ENCODE data around the gene ADCY1.
"Not testable (repeated sequence)": the region's sequence is repeated elsewhere in the genome, so short reads cannot be mapped to it uniquely, and the experiment has no call there.

The ADCY1 gene

GRCh38 chr7:45716380-45717203, 142.4 kb downstream of the ADCY1 start:
- Mint-ChIP-seq H3K4me3 (no peak overlapping the region), H3K27ac (no peak overlapping the region), H3K27me3 (ENCODE audit: low read depth, poor library complexity) (no peaks in the 10 kb centered on the region), H3K36me3 (ENCODE audit: low read depth) (no peaks in the 10 kb centered on the region), H3K4me1 (no peaks in the 10 kb centered on the region), H3K9me3 (no peaks in the 10 kb centered on the region)
- TF ChIP-seq CTCF (IDR thresholded peaks at IDR 0.05) = no peak
- no peak for DNase-seq

GRCh38 chr7:45717537-45718235, 143.5 kb downstream of the ADCY1 start:
- H3K4me1 Mint-ChIP-seq = no peaks in the 10 kb centered on the region
- H3K36me3 Mint-ChIP-seq (ENCODE audit: low read depth) = no peaks in the 10 kb centered on the region
- H3K27ac Mint-ChIP-seq = no peak overlapping the region
- no peak for DNase-seq
- no peak overlapping the region for H3K4me3 Mint-ChIP-seq
- no peak for TF ChIP-seq CTCF (IDR thresholded peaks at IDR 0.05)
- no peaks in the 10 kb centered on the region for H3K9me3 Mint-ChIP-seq
- no peaks in the 10 kb centered on the region for H3K27me3 Mint-ChIP-seq (ENCODE audit: low read depth, poor library complexity)

GRCh38 chr7:45718464-45719330, 144.5 kb downstream of the ADCY1 start:
- Mint-ChIP-seq H3K36me3 (ENCODE audit: low read depth) (peaks cover 6% of the 10 kb centered on the region), H3K27me3 (ENCODE audit: low read depth, poor library complexity) (no peaks in the 10 kb centered on the region), H3K27ac (no peak overlapping the region), H3K9me3 (no peaks in the 10 kb centered on the region), H3K4me3 (no peak overlapping the region), H3K4me1 (no peaks in the 10 kb centered on the region)
- TF ChIP-seq CTCF (IDR thresholded peaks at IDR 0.05) = no peak
- DNase-seq = no peak

GRCh38 chr7:45720989-45721388, 146.8 kb downstream of the ADCY1 start:
- no peaks in the 10 kb centered on the region for H3K27me3 Mint-ChIP-seq (ENCODE audit: low read depth, poor library complexity)
- H3K4me3 Mint-ChIP-seq = no peak overlapping the region
- no peaks in the 10 kb centered on the region for H3K4me1 Mint-ChIP-seq
- no peak for DNase-seq
- no peak overlapping the region for H3K27ac Mint-ChIP-seq
- TF ChIP-seq CTCF (IDR thresholded peaks at IDR 0.05) = no peak
- H3K36me3 Mint-ChIP-seq (ENCODE audit: low read depth) = peaks cover 29% of the 10 kb centered on the region
- peaks cover under 1% of the 10 kb centered on the region for H3K9me3 Mint-ChIP-seq

- DNase-seq = no peak
- H3K36me3 Mint-ChIP-seq (ENCODE audit: low read depth) = peaks cover 39% of the 10 kb centered on the region
- no peak overlapping the region for H3K27ac Mint-ChIP-seq
- no peaks in the 10 kb centered on the region for H3K4me1 Mint-ChIP-seq
- no peaks in the 10 kb centered on the region for H3K27me3 Mint-ChIP-seq (ENCODE audit: low read depth, poor library complexity)
- no peak overlapping the region for H3K4me3 Mint-ChIP-seq
- H3K9me3 Mint-ChIP-seq = peaks cover 3% of the 10 kb centered on the region
- no peak for TF ChIP-seq CTCF (IDR thresholded peaks at IDR 0.05)
Observed at GRCh38 chr7:45721686-45722598, 147.8 kb downstream of the ADCY1 start.

- H3K27me3 Mint-ChIP-seq (ENCODE audit: low read depth, poor library complexity); H3K27ac Mint-ChIP-seq; DNase-seq; H3K9me3 Mint-ChIP-seq; H3K4me1 Mint-ChIP-seq; H3K4me3 Mint-ChIP-seq: not testable (repeated sequence)
- peaks cover 53% of the 10 kb centered on the region for H3K36me3 Mint-ChIP-seq (ENCODE audit: low read depth)
Observed at GRCh38 chr7:45725231-45725630, 151.1 kb downstream of the ADCY1 start.
